GM18511 (cell line): ENCODE data around the gene POU3F1.
"Not testable (repeated sequence)": the region's sequence is repeated elsewhere in the genome, so short reads cannot be mapped to it uniquely, and the experiment has no call there.

ENCODE experiments used
- ATAC-seq: cut with Tn5 transposase; IDR thresholded peaks from one replicate; pipeline ENCODE4 v1.9.1; 2021; ENCODE audit warnings: mild to moderate bottlenecking, moderate library complexity; ENCODE audit not compliant: unreplicated experiment

The POU3F1 gene

GRCh38 chr1:38050397-38051078, 3.9 kb upstream of the POU3F1 start:
- no peak for ATAC-seq

GRCh38 chr1:38047603-38048141, 1.1 kb upstream of the POU3F1 start:
- no peak for ATAC-seq

- ATAC-seq, result peak; percentile 73
Observed at GRCh38 chr1:38046884-38047602, 450 bp upstream of the POU3F1 start.

GRCh38 chr1:38045401-38046332, 926 bp downstream of the POU3F1 start:
- no peak for ATAC-seq

GRCh38 chr1:38044221-38045215, 2.1 kb downstream of the POU3F1 start:
- no peak for ATAC-seq

- ATAC-seq, result no peak
Observed at GRCh38 chr1:38043036-38043747, 3.4 kb downstream of the POU3F1 start.

GRCh38 chr1:38041936-38042834, 4.4 kb downstream of the POU3F1 start:
- no peak for ATAC-seq

GRCh38 chr1:38039331-38040088, 7.1 kb downstream of the POU3F1 start:
- no peak for ATAC-seq

GRCh38 chr1:38038861-38039260, 7.7 kb downstream of the POU3F1 start:
- no peak for ATAC-seq

GRCh38 chr1:38037221-38037939, 9.2 kb downstream of the POU3F1 start:
- no peak for ATAC-seq

GRCh38 chr1:38034871-38035270, 11.7 kb downstream of the POU3F1 start:
- ATAC-seq, result no peak

GRCh38 chr1:38032992-38033391, 13.6 kb downstream of the POU3F1 start:
- ATAC-seq, result not testable (repeated sequence)

GRCh38 chr1:38031513-38031866, 15.1 kb downstream of the POU3F1 start:
- ATAC-seq, result no peak

- no peak for ATAC-seq
Observed at GRCh38 chr1:38030596-38031512, 15.7 kb downstream of the POU3F1 start.

GRCh38 chr1:38029685-38030511, 16.7 kb downstream of the POU3F1 start:
- ATAC-seq, result peak; percentile 43
